ENCODE data around the gene DBNDD2.

DBNDD2 gene

DNA sequence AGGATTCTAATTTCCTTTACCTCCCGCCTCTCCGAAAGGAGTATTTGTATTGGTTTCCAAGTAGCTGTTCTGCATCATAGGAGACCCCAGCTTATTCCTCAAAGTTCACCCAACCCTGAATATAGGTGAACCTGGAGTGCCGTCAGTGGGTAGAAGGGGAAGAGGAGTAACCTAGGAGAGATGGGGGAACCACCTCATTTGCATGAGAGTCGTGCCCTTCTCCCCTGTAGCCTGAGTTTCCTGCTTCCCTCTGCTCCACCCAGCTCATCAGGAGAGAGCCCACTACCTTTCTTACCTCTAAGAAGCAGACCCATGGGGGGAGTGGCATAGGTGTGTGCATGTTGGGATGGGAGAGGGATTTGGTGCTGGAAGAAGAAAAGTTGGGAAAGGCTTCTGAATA, 44.1 kb downstream of the DBNDD2 start:
- DNase-seq (ENCODE audit: low spot score), result no peak

DNA sequence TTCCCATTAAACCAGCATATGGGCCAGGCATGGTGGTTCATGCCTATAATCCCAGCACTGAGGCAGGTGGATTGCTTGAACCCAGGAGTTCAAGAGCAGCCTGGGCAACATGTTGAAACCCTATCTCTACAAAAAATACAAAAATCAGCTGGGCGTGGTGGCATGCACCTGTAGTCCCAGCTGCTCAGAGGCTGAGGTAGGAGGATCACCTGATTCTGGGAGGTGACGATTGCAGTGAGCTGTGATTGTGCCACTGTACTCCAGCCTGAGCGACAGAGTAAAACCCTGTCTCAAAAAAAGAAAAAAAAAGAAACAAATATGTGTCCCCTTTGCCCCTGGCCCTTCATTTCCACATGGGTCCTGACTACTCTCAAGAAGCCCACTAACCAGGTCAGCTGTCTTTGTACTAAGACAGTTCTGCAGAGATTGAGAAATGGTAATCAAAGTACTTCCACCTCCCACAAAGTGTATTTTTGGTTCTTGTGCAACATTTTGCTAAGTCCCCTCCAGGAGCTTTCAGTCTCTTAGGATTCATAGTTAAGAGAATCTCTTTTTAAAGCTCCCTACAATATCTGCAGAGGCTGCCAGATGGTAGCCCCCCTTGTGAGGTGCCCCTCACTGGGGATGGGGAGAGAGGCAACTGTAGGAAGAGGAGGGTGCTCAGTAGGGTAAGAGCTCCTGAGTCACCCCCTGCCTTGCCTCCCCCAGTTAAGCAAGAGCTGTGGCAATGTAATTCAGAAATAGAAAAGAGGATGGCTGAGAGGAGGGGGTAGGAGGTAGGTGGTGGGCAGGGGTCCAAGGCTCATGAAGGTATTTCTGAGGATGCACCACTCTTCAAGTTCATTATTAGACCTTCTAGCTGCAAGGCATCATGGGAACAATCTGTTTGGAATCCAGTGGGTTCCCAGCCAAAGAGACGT, 44.9 kb downstream of the DBNDD2 start:
- DNase-seq (ENCODE audit: low spot score), result no peak

DNA sequence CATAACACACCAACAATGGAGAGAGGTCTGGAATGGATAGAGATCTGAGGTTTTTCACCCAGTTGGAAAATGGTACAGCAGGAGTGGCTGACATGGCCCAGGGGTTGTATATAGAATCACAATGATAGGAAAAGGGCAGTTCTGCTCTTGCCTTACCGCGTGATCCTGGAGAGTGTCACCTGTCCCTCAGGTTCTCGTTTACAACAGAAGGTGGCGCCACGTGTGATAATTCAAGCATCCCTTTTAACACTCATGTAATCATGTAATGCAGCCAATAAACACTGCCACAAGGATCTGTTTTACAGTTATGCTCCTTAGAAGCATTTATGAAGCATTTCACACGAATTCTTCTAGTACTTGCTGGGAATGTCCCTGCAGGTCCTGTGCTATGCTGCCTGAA, 48.5 kb downstream of the DBNDD2 start:
- peak; percentile 74 for DNase-seq (ENCODE audit: low spot score)

DNA sequence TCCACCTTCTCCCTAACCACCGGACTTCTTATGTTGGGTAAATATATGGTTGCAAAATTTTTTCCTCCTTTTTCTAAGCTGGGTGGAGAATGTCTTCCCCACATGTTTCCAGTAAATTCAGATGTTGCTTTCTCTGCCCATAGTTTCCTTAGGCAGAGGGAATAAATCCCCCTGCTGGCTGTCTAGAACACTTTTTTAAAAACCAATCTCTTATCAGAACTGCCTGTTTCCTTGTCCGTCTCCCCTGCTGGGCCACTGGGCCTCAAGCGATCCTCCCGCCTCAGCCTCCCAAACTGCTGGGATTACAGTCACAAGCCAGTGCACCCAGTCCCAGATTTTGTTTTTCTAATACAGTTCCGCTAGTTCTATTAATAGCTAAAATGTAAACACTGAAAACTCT, 51.5 kb downstream of the DBNDD2 start:
- peak; percentile 39 for DNase-seq (ENCODE audit: low spot score)
